CD4-positive, alpha-beta memory T cell (primary cell): ENCODE data around the gene XKR7. TPM values are rescaled to one million over a fixed set of nuclear protein-coding genes. Genes with fewer than 3 reads are reported as not detected.

ENCODE experiments used
- CTCF ChIA-PET: fragments of 350-600 bp; sonication (Branson Sonifier 250); formaldehyde crosslinking; loops from one replicate; lab custom pipeline; 2021; ENCODE audit warnings: inconsistent platforms; ENCODE audit not compliant: partially characterized antibody; lab: Charles Lee
- POLR2A ChIA-PET: fragments of 350-600 bp; sonication (Branson Sonifier 250); formaldehyde crosslinking; loops from one replicate; lab custom pipeline; 2021; ENCODE audit not compliant: partially characterized antibody; lab: Charles Lee
- DNase-seq, 5 donors: peaks; one replicate each; pipeline versions ENCODE4 v3.0.0 to v3.0.0-alpha.2; 2020 to 2022; ENCODE audit warnings: mixed read lengths in 1 of 5
- H3K27ac ChIP-seq: one replicate; pipeline ENCODE4 v1.7.0; 2013; ENCODE audit warnings: low read depth, low read length
- H3K27me3 ChIP-seq: 2 replicates; pipeline ENCODE4 v1.7.0; 2013; ENCODE audit warnings: mild to moderate bottlenecking, low read length, moderate library complexity; ENCODE audit not compliant: insufficient read depth
- H3K36me3 ChIP-seq: 2 replicates; pipeline ENCODE4 v1.7.0; 2013; ENCODE audit warnings: mild to moderate bottlenecking, low read length, moderate library complexity; ENCODE audit not compliant: insufficient read depth
- H3K4me1 ChIP-seq: 2 replicates; pipeline ENCODE4 v1.7.0; 2013; ENCODE audit warnings: mild to moderate bottlenecking, low read length, moderate library complexity; ENCODE audit not compliant: insufficient read depth
- H3K4me3 ChIP-seq, 2 donors: one replicate each; pipeline ENCODE4 v1.7.0; 2013; ENCODE audit warnings: low read length in 2 of 2, mild to moderate bottlenecking in 1 of 2
- H3K9me3 ChIP-seq, 2 donors: one replicate each; pipeline ENCODE4 v1.7.0; 2013; ENCODE audit warnings: low read length in 2 of 2, control low read depth in 1 of 2; ENCODE audit not compliant: control insufficient read depth in 1 of 2
- H3K27ac Mint-ChIP-seq, 7 donors: one replicate each; pipeline ENCODE4 v1.8.0; 2020 to 2021; ENCODE audit warnings: mixed read lengths in 7 of 7, mild to moderate bottlenecking in 6 of 7, inconsistent platforms in 3 of 7, moderate library complexity in 3 of 7
- H3K27me3 Mint-ChIP-seq, 2 donors: one replicate each; pipeline ENCODE4 v1.8.0; 2020 to 2021; ENCODE audit warnings: mixed read lengths in 2 of 2
- H3K36me3 Mint-ChIP-seq, 2 donors: one replicate each; pipeline ENCODE4 v1.8.0; 2020 to 2021; ENCODE audit warnings: mixed read lengths in 2 of 2, inconsistent platforms in 1 of 2, mild to moderate bottlenecking in 1 of 2
- H3K4me1 Mint-ChIP-seq, 4 donors: one replicate each; pipeline ENCODE4 v1.8.0; 2020 to 2021; ENCODE audit warnings: mixed read lengths in 4 of 4, mild to moderate bottlenecking in 1 of 4
- H3K4me3 Mint-ChIP-seq, 8 donors: one replicate each; pipeline ENCODE4 v1.8.0; 2020 to 2021; ENCODE audit warnings: mixed read lengths in 8 of 8, mild to moderate bottlenecking in 7 of 8, moderate library complexity in 6 of 8, inconsistent platforms in 3 of 8
- H3K9me3 Mint-ChIP-seq, 8 donors: one replicate each; pipeline ENCODE4 v1.8.0; 2020 to 2021; ENCODE audit warnings: mixed read lengths in 8 of 8, mild to moderate bottlenecking in 5 of 8, inconsistent platforms in 3 of 8, moderate library complexity in 1 of 8
- intact Hi-C: fragments of 100-400 bp; cut with micrococcal nuclease; formaldehyde crosslinking; loops from one replicate; pipeline ENCODE4 v1.15.1; 2023
- polyA plus RNA-seq, 2 donors: library from polyadenylated mRNA; unstranded; fragments of 300-500 nt; fragmentation: Illumina TruSeq; gene quantifications; one replicate each; pipeline ENCODE4 v1.2.3, GENCODE V29; 2021
- total RNA-seq, 2 experiments: library from RNA; stranded (reverse); gene quantifications; one replicate each; pipeline ENCODE4 v1.2.3, GENCODE V29; 2021

Gene XKR7
- total and polyA plus RNA-seq, 4 experiments from 2014 or later = not detected

DNA sequence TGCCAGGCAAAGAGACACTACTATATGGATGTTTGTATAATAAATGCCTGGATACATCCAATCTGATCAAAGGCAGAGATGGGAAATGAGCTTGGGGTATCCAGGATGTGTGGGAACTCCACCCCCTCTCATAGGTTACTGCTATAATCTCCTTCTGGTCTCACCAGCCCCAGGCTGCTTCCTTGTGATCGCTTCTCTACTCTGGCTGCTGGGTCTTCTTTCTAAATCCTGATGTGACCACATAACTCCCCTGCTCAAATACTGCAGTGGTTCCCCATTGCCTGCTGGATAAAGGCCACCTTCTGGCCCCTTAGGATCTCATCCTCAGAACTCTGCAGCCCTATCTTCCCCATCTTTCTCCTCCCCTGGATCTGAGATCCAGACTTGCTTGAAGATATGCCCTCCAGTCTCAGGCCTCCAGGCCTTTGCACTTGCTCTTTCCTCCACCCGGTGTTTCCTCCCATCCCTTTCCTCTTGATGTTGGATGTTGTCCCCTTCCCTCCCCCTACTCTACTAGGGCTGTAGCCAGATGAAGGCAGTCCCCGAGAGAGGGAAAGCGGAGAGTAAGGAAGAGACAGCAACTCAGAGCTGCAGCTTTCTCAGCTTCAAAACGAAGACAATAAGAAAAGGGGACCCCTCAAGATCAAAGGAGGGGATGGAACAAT, 828 bp upstream of the XKR7 start:
- H3K4me1 ChIP-seq = no peaks in the 10 kb centered on the region
- H3K4me3 ChIP-seq = no peak overlapping the region
- ChIA-PET CTCF (no interaction called here), POLR2A (no interaction called here)
- peaks cover 0 to 3% of the 10 kb centered on the region in 2 donors for H3K36me3 Mint-ChIP-seq
- peaks cover 2 to 13% (median 7%) of the 10 kb centered on the region in 4 donors for H3K4me1 Mint-ChIP-seq
- no peaks in the 10 kb centered on the region for H3K36me3 ChIP-seq
- H3K27me3 ChIP-seq = peaks cover 20% of the 10 kb centered on the region
- no peak overlapping the region for H3K27ac ChIP-seq
- H3K27ac Mint-ChIP-seq = peak overlapping the region in 1 of 7 donors; percentile 48
- no peak for DNase-seq
- no peaks in the 10 kb centered on the region for H3K9me3 ChIP-seq
- intact Hi-C loops = no loop called here
- H3K9me3 Mint-ChIP-seq = peaks cover 0 to 10% (median 1%) of the 10 kb centered on the region in 8 donors
- H3K27me3 Mint-ChIP-seq = peaks cover 44 to 48% of the 10 kb centered on the region in 2 donors
- peak overlapping the region in 7 of 8 donors; percentile 30 to 70 (median 57) for H3K4me3 Mint-ChIP-seq

DNA sequence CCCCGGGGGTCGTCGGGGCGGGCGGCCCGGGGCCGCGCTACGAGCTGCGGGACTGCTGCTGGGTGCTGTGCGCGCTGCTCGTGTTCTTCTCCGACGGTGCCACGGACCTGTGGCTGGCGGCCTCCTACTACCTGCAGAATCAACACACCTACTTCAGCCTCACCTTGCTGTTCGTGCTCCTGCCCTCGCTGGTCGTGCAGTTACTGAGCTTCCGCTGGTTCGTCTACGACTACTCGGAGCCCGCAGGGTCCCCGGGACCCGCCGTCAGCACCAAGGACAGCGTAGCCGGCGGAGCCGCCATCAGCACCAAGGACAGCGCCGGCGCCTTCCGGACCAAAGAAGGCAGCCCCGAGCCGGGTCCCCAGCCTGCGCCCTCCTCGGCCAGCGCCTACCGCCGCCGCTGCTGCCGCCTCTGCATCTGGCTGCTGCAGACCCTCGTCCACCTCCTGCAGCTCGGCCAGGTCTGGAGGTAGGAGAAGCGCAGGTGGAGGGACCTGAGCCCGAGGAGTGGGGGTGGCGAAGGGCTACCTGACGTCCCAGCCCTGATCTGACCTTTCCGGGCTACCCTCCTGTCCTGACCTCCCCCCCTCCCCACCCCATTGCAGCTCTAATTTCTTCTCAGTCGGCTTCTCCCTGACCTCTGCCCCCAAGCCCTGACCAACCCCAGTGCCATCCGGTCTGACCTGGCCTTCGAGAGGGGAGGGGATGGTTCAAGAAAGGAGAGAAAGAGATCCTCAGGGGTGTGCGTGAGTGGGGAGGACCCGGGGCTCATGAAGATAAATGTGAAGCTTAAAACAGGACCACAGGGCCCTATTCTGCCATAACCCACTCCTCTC, 558 bp downstream of the XKR7 start:
- Histone ChIP-seq H3K9me3 (no peaks in the 10 kb centered on the region), H3K4me3 (no peak overlapping the region), H3K36me3 (no peaks in the 10 kb centered on the region), H3K27ac (no peak overlapping the region), H3K27me3 (peaks cover 20% of the 10 kb centered on the region), H3K4me1 (no peaks in the 10 kb centered on the region)
- peaks cover 0 to 3% of the 10 kb centered on the region in 2 donors for H3K36me3 Mint-ChIP-seq
- ChIA-PET POLR2A (interaction anchor here (1.3 kb wide), 1 partner anchor 17 kb away, joined by 4 read pairs; the partner anchor contains the start of gene PDRG1), CTCF (no interaction called here)
- H3K27ac Mint-ChIP-seq = peak overlapping the region in 4 of 7 donors; percentile 29 to 81 (median 44)
- peaks cover 39 to 51% of the 10 kb centered on the region in 2 donors for H3K27me3 Mint-ChIP-seq
- peaks cover 0 to 10% (median 1%) of the 10 kb centered on the region in 8 donors for H3K9me3 Mint-ChIP-seq
- intact Hi-C loops = no loop called here
- peak overlapping the region; percentile 77 to 87 (median 82) for H3K4me3 Mint-ChIP-seq
- peak; percentile 78 to 83 (median 81) for DNase-seq
- peaks cover 2 to 13% (median 7%) of the 10 kb centered on the region in 4 donors for H3K4me1 Mint-ChIP-seq

DNA sequence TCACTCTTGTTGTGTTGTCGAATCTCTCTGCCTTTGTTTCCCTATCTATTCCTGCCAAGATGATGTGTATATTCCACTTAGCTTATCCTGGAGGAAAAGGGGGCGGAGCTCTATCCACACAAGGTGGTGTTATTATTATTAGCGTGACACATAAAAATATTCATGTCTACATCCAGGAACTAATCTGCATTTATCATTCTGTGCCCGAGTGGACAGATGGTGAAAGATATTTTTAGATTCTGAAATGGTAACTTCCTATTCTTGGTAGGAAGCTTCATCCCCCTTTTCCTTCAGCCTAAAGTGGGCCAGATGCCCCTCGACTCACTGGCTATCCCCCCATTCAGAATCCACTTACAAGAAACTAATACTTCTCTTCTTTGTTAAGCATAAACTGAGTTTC, 2.0 kb downstream of the XKR7 start:
- H3K9me3 Mint-ChIP-seq = peaks cover 0 to 10% (median 1%) of the 10 kb centered on the region in 8 donors
- H3K27me3 Mint-ChIP-seq = peaks cover 34 to 52% of the 10 kb centered on the region in 2 donors
- peaks cover 0 to 3% of the 10 kb centered on the region in 2 donors for H3K36me3 Mint-ChIP-seq
- intact Hi-C loops = no loop called here
- Histone ChIP-seq H3K4me3 (no peak overlapping the region), H3K36me3 (no peaks in the 10 kb centered on the region), H3K27ac (no peak overlapping the region), H3K4me1 (no peaks in the 10 kb centered on the region), H3K9me3 (no peaks in the 10 kb centered on the region), H3K27me3 (peaks cover 20% of the 10 kb centered on the region)
- peaks cover 2 to 13% (median 7%) of the 10 kb centered on the region in 4 donors for H3K4me1 Mint-ChIP-seq
- DNase-seq = no peak
- H3K4me3 Mint-ChIP-seq = peak overlapping the region in 1 of 8 donors; percentile 26
- peak overlapping the region in 1 of 7 donors; percentile 5 for H3K27ac Mint-ChIP-seq
- ChIA-PET CTCF (interaction anchor here (2.2 kb wide), 1 partner anchor 18 kb away, joined by 7 read pairs; the partner anchor contains the start of gene PDRG1), POLR2A (no interaction called here)

DNA sequence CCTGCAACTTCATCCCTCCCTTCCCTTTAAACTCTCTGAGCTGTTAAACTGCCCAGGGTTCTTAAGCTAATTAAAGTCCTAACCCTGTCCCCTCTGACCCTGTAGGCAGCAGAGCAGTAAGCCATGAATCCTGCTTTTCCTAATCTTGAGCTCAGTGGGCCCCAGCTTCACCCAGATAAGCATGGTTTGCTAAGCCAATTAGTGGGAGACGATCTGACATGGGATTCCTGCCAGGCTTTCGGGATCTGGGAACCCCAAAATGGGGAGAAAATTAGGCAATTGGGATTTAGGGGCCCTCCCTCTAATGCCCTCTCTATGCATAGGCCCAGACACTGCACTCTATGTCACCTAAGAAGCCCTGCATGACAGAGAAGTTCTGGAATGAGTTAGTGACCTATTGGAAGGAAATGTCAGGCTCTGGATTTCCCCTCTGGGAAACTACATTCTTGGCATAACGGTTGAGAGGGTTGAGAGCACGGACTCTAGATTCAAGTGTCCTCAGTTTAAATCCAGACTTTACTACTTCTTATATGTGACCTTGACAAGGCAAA, 4.6 kb downstream of the XKR7 start:
- peaks cover 4% of the 10 kb centered on the region for H3K27me3 ChIP-seq
- H3K36me3 ChIP-seq = no peaks in the 10 kb centered on the region
- Mint-ChIP-seq H3K4me1 (peaks cover 2 to 5% (median 3%) of the 10 kb centered on the region in 4 donors), H3K4me3 (no peak overlapping the region), H3K36me3 (peaks cover 0 to 3% of the 10 kb centered on the region in 2 donors), H3K9me3 (peaks cover 0 to 3% (median 0%) of the 10 kb centered on the region in 8 donors), H3K27ac (no peak overlapping the region), H3K27me3 (peaks cover 27 to 45% of the 10 kb centered on the region in 2 donors)
- no peak for DNase-seq
- ChIA-PET POLR2A (no interaction called here), CTCF (interaction anchor here (1.9 kb wide), 1 partner anchor 58 kb away, joined by 6 read pairs; no protein-coding TSS in a partner anchor)
- no peaks in the 10 kb centered on the region for H3K4me1 ChIP-seq
- no peak overlapping the region for H3K27ac ChIP-seq
- H3K9me3 ChIP-seq = no peaks in the 10 kb centered on the region
- no peak overlapping the region for H3K4me3 ChIP-seq
- intact Hi-C loops = no loop called here

DNA sequence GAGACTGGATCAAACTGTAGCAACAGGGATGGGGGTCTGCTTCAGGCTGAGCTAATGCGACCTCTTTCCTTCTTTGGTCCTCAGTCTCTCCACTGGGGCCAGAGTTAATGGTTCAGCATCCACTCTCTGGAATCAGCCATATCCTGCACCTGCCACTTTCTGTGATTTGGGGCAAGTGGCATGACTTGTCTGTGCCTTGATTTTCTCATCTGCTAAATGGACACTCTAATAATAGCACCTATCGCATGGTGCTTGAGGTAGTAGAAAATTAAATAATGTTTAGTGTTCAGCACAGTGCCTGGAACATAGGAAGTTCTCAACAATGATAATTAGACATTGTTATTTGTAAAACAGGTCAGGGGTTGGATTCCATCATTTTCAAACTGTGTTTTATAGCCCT, 6.3 kb downstream of the XKR7 start:
- H3K4me1 ChIP-seq = no peaks in the 10 kb centered on the region
- ChIA-PET CTCF (no interaction called here), POLR2A (no interaction called here)
- no peak overlapping the region for H3K4me3 ChIP-seq
- no peak for DNase-seq
- no peaks in the 10 kb centered on the region for H3K27me3 ChIP-seq
- H3K9me3 ChIP-seq = no peaks in the 10 kb centered on the region
- Mint-ChIP-seq H3K4me1 (no peaks in the 10 kb centered on the region), H3K27ac (no peak overlapping the region), H3K36me3 (no peaks in the 10 kb centered on the region), H3K27me3 (peaks cover 25 to 40% of the 10 kb centered on the region in 2 donors), H3K4me3 (no peak overlapping the region), H3K9me3 (no peaks in the 10 kb centered on the region)
- H3K27ac ChIP-seq = no peak overlapping the region
- no peaks in the 10 kb centered on the region for H3K36me3 ChIP-seq
- intact Hi-C loops = no loop called here

DNA sequence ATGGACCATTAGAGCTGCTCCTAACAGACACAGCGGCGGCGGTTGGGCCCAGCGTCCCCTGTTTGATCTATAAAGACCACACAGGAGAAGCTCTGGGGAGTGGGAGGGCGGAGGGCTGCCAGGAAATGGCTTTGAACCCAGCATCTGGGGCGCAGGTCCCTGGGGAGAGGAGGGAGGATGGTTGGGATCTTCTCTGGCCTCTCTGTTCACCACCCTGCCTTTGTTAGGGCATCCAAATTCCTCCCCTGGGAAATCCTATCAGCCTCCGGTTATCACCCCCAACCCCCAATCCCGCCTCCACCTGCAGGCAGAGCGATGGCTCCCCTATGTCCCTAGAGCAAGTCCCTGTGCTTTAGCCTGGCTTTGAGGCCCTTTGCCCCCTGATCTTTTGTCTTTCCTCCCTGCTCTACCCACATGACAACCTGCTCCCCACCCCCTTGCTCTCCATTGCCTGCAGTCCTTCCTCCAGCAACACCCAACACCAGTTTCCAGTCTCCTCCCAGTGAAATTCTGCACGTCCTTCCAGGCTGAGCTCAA, 7.1 kb downstream of the XKR7 start:
- Mint-ChIP-seq H3K9me3 (no peaks in the 10 kb centered on the region), H3K27ac (no peak overlapping the region), H3K27me3 (peaks cover 22 to 40% of the 10 kb centered on the region in 2 donors), H3K4me1 (no peaks in the 10 kb centered on the region), H3K36me3 (no peaks in the 10 kb centered on the region), H3K4me3 (peak overlapping the region in 1 of 8 donors; percentile 23)
- ChIA-PET CTCF (interaction anchor here (0.7 kb wide), 1 partner anchor 23 kb away, joined by 4 read pairs; the partner anchor contains the start of gene PDRG1), POLR2A (no interaction called here)
- Histone ChIP-seq H3K36me3 (no peaks in the 10 kb centered on the region), H3K4me3 (no peak overlapping the region), H3K9me3 (no peaks in the 10 kb centered on the region), H3K4me1 (no peaks in the 10 kb centered on the region), H3K27me3 (no peaks in the 10 kb centered on the region), H3K27ac (no peak overlapping the region)
- intact Hi-C loops = no loop called here
- no peak for DNase-seq
